HL-60 (cell line): ENCODE data around the gene TNIK.

ENCODE experiments used
- GABPA ChIP-seq: IDR thresholded peaks from 2 replicates; pipeline ENCODE4 v1.6.1; 2012; ENCODE audit warnings: low read depth
- POLR2AphosphoS5 ChIP-seq: IDR thresholded peaks from 2 replicates; pipeline ENCODE4 v1.6.1; 2012; ENCODE audit warnings: low read depth

DNA sequence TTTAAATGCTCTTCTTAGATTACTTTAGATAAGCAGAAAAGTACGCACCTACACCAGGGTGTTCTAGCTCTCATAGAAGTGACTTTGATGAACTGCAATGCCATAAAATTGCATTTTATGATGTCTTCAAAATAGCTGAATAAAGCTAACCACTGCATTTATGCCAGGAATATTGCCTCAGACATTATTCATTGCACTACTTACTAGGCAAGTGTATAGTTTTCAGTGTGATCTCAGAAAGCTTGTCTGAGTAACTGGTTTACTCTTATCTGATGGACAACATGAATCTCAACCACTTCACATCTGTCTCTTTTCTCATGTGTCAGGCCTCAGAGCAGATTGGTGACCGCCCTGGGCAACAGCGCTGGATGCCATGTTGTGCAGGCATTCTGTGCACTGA, 314.4 kb downstream of the TNIK start:
- TF ChIP-seq GABPA (no peak), POLR2AphosphoS5 (no peak)
